ENCODE data around the gene ZNF74.

The ZNF74 gene

DNA sequence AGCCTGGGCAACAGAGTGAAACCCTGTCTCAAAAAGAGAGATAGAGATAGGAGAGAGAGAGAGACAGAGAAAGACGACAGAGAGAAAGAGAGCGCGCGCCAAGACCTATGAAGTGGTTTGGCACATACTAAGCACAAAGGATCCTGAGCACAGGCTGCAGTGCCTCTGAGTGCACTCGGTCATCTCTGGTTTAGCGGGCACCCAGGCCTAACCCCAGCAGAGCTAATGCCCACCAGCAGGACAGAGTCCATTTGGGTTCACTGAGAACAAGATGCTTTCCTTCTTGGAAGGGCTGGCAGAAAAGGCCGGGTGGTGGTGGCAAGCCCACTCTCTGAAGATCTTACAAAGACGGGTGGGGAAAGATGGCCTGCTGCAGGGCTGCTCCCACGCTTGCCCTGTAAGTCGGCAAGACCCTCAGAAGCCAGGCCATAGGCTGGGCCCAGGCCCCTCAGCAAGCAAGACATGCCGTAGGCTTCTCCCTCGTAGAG lies 40.4 kb downstream of the ZNF74 start:
- no peak for DNase-seq

DNA sequence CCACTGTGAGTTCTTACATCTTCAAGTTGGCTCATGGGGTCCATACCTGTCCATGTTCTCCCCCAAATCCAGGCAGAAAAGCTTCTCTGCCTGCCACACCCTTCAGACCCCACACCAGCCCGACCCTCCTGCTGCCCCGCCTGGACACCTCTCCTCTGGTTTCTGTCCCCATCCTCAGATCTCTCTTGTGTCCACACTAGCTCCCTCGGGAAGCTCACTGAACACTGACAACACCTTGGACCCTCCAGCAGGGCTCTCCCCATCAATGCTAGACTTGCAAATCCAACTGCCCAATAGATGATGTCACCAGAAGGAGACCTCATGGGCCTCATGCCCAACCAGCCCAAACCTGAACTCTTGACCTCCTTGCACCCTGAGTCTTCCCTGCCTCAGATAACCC lies 40.8 kb downstream of the ZNF74 start:
- no peak for DNase-seq

GRCh38 chr22:20435436-20436306 lies 41.7 kb downstream of the ZNF74 start:
- no peak for DNase-seq

DNA sequence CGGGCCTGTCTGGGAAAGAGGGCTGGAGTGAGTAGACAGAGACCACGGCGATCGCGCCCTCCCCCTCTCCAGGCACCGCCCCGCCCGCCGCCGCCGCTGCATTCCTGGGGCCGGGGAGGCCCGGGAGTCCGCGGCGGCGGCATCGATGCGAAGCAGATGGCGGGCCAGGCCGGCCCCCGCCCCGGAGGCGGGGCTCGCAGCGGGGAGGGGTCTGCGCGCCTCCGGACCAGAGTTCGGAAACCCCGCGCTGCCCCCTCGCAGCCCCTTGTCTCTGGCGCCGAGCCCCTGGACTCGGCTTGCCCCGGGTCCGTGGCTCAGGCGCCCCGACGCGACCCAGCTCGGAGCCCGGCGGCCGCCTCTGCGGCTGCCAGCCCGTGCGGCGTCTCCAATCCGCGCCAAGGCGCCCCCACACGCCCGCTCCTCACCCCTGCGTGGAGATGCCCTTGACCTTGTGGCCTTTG lies 42.4 kb downstream of the ZNF74 start:
- DNase-seq: no peak

DNA sequence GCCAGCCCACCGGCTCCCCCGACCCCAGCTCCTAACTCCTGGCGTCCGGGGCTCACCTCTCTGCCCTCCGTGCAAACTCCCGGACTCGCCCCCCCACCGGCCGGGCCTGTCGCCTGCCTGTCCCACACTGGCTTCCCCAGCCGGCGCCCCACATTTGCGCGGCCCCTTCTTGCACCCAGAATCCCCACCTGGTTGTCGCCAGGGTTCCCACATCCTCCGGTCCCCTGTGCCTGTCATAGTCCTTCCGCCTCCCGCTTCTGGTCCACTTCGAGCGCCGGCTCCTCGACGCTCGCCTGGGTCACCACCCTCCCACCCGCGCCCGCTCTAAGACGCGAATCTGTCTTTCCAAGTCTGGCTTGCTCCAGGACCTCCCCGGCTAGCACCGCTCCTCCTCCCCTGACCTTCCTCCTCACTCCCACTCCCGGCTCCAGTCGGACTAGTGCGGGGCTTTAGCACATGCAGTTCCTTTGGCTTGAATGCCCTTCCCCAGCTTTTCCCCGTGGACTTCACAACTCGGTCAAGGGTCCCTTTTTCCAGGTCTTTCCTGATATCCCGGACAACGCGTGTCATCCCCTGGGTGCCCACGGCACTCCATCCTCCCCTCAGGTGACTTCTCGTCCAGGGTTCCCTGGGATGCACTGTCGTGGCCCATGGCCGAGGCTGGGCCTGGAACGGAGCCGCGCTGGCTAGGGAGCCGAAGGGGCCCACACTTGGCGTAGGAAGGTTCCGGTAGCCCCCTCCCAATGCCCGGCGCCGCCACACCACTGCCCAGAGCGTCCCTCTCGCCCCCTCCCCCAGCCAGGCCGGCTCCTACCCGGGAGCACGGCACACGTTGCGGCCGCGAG lies 43.0 kb downstream of the ZNF74 start:
- peak in 1 of 2 donors; percentile 6 for DNase-seq

DNA sequence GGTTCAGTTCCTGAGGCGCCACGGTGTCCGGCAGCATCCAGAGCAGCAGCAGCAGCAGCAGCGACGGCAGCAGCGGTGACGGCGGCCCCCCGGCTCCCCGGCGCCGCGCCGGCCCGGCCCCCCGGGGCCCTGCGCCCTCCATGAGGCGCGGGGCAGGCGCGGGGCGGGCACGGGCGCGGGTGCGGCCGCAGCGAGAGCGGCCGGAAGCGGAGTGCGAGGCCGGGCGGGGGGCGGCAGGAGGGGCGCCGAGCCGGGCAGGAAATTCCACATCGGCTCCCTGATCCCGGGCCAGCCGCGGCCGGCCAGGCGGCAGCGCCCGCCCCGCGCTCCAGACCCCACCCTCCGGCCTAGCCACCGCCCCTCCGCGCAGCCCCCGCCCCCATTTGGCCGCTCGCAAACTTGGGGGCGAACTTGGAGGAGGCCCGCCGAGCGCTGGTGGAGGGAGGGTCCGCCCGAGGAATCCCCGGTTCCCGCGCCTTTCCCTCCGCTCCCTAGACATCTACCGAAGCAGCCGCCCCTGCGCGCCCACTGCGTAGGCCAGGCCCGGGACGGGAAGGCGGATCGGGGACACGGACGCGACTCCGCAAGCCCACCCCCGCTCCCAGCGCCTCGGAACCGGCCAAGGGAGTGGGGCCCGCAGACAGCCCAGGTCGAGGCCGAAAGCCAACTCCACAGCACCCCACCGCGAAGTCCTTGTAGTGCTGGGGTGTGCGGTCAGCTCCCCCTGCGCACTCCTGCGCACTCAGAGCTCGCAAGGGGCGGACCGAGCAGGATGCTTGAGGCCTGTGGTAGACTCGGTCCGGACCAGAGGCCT lies 43.9 kb downstream of the ZNF74 start, which contains the start of gene SCARF2:
TSS of gene SCARF2 (minus strand) at position 213 of the 814 bp plus-strand sequence. CDS start at position 142, 71 bp downstream.
- DNase-seq: no peak

DNA sequence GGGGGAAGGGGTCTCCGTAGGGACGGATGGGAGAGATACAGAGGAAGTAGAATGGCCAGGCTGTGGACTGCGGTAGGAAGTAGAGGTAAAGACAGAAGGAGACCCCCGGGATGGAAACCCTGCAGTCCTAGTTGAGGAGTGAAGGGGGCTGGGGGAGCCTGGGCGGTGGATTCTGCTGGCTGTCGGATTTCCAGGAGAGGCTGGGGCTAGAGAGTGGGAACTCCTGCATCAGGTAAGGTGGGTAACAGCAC lies 44.4 kb downstream of the ZNF74 start:
- DNase-seq: no peak

GRCh38 chr22:20438678-20439492 lies 44.9 kb downstream of the ZNF74 start:
- no peak for DNase-seq

GRCh38 chr22:20439556-20439927 lies 45.6 kb downstream of the ZNF74 start:
- DNase-seq: no peak

DNA sequence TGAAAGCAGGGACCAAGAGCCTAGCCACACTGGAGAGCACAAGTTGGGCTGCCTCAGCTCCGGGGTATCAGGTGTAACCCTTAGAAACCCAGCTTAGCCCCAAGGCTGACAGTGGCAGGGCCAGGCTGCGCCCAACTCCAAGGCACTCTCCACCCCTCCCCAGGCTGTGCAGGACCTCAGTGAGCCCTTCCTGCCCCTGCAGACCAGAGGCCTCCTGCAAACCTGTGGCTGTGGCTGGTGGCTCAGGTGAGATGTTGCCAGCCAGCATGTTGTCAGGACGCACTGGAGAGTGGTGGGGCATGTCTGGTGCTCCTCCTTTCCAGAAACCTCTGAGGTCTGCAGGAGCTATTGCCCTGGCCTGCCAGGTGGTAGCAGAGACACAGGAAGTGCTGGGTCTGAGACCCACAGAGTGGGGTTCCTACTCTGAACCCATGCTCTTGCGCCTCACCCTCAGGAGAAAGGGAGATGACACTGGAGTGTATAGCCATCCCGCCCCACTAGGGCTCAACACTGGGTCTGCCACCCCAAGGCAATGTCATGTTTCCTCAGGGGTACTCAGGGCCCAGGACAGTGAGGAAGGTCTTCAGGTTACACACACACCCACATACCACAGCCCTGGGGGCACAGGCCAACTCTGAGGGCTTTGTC lies 46.1 kb downstream of the ZNF74 start:
- DNase-seq: no peak

GRCh38 chr22:20440637-20441591 lies 47.0 kb downstream of the ZNF74 start:
- DNase-seq: no peak

DNA sequence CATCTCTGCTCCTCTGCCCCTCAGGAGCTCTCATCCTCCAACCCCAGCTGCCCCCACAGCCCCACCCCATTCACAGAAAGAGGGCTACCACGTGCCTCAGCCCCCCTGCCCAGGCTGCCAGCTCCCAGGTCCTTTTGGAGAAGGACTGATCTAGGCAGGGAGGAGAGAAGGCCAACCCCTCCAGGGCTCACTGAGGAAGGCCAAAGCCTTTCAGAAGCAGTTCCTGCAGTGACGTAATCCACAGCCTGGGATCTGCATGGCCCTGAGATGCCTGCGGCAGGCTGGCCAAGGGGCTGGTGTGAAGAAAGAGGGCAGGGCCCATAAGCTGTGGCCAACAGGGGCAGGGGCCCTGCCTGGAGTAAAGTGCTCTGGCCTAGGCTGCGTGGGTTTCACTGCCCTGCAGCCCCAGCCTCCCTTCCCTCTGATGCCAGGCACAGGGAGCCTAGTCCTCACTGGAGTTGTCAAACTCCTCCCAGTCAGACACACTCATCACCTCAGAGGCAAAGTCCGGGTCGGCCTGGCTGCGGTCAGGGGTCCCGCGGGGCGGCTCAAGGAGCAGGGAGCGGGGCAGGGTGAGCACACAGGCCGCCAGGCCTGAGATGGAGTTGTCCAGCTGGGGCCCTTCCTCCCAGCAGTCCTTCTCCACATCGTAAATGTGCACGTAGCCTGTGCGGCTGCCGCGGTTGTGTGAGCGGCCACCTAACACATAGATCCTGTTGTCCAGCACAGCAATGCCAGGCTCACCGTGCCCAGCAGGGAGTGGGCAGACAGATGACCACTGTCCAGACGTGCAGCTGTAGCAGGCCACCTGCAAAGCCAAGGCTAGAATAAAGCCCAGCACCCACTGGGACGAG lies 47.9 kb downstream of the ZNF74 start:
- DNase-seq: no peak

- DNase-seq: no peak
Observed at GRCh38 chr22:20442485-20443284, 48.7 kb downstream of the ZNF74 start.

- no peak for DNase-seq
Observed at GRCh38 chr22:20444325-20444724, 50.4 kb downstream of the ZNF74 start.

GRCh38 chr22:20446383-20446970 lies 52.5 kb downstream of the ZNF74 start:
- DNase-seq: no peak

GRCh38 chr22:20448630-20449029 lies 54.7 kb downstream of the ZNF74 start:
- no peak for DNase-seq

DNA sequence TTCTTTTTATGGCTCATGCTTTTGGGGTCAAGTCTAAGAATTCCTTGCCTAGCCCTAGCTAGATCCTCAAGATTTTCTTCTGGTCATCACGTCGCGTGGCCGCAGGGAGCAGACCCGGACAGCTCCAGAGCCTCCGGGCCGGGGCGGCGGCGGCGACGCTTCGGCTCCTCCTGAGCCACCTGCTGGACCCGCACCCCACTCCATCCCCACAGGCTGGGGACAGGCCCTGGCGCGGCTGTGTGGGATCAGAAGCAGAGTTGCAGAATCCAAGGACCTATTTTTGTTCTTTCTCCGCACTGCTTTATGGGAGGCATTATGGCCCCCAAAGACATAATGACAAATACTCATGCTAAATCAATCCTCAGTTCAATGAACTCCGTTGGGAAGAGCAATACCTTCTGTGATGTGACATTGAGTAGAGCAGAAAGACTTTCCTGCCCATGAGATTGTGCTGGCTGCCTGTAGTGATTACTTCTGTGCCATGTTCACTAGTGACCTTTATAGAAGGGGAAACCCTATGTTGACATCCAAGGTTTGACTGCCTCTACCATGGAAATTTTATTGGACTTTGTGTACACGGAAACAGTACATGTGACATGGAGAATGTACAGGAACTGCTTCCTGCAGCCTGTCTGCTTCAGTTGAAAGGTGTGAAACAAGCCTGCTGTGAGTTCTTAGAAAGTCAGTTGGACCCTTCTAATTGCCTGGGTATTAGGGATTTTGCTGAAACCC lies 56.0 kb downstream of the ZNF74 start:
- no peak for DNase-seq

All from CD4-positive, alpha-beta T cell treated with Interleukin-1 beta for 1 hour (primary cell).